Transverse colon (tissue), 4 donors: Measurements from ENCODE around the gene KIFAP3.

ENCODE experiments used
- CTCF ChIP-seq, 5 experiments: fragments of 200-600 bp in 3 of 5; fragments of 450-650 bp in 2 of 5; sonication (generic) in 3 of 5; IDR thresholded peaks; 1 replicate in 2 of 5; 2 replicates in 3 of 5; pipeline ENCODE4 v1.5.1; 2016 to 2017; ENCODE audit warnings: antibody characterized with exemption in 5 of 5, inconsistent platforms in 3 of 5, mild to moderate bottlenecking in 2 of 5, moderate library complexity in 1 of 5
- EP300 ChIP-seq: sonication (generic); formaldehyde crosslinking; IDR thresholded peaks from one replicate; pipeline ENCODE4 v1.6.1; 2017; ENCODE audit warnings: antibody characterized with exemption, low read depth
- POLR2A ChIP-seq: fragments of 450-650 bp; IDR thresholded peaks from one replicate; pipeline ENCODE4 v1.6.1; 2016; ENCODE audit warnings: antibody characterized with exemption, mild to moderate bottlenecking, moderate library complexity
- POLR2AphosphoS5 ChIP-seq, 3 donors: sonication (generic); formaldehyde crosslinking; IDR thresholded peaks; one replicate each; pipeline ENCODE4 v1.6.1; 2016; ENCODE audit warnings: antibody characterized with exemption in 3 of 3

GRCh38 chr1:170075186-170075585, 691 bp upstream of the KIFAP3 start:
- no peak for TF ChIP-seq CTCF (IDR thresholded peaks at IDR 0.05)
- TF ChIP-seq POLR2A, result no peak
- no peak for TF ChIP-seq POLR2AphosphoS5 (IDR thresholded peaks at IDR 0.05)
- TF ChIP-seq EP300, result no peak
